Measurements from ENCODE around the gene VRTN.

GRCh38 chr14:74356892-74357575 lies 8.8 kb downstream of the VRTN start:
- no peak for TF ChIP-seq POLR2A (IDR thresholded peaks at IDR 0.05; ENCODE audit: low read depth, low read length)
- TF ChIP-seq SPI1 (IDR thresholded peaks at IDR 0.05; ENCODE audit: low read depth, low read length), result no peak
- no peak for TF ChIP-seq TAF1 (IDR thresholded peaks at IDR 0.05; ENCODE audit: low read depth, low read length)
